ENCODE results near the gene FMO5. TPM values are rescaled to one million over a fixed set of nuclear protein-coding genes. Genes with fewer than 3 reads are reported as not detected.
"Not testable (repeated sequence)": the region's sequence is repeated elsewhere in the genome, so short reads cannot be mapped to it uniquely, and the experiment has no call there.

Gene FMO5
- total RNA-seq, 1 experiment from 2014 or later, result 2.1 TPM

DNA sequence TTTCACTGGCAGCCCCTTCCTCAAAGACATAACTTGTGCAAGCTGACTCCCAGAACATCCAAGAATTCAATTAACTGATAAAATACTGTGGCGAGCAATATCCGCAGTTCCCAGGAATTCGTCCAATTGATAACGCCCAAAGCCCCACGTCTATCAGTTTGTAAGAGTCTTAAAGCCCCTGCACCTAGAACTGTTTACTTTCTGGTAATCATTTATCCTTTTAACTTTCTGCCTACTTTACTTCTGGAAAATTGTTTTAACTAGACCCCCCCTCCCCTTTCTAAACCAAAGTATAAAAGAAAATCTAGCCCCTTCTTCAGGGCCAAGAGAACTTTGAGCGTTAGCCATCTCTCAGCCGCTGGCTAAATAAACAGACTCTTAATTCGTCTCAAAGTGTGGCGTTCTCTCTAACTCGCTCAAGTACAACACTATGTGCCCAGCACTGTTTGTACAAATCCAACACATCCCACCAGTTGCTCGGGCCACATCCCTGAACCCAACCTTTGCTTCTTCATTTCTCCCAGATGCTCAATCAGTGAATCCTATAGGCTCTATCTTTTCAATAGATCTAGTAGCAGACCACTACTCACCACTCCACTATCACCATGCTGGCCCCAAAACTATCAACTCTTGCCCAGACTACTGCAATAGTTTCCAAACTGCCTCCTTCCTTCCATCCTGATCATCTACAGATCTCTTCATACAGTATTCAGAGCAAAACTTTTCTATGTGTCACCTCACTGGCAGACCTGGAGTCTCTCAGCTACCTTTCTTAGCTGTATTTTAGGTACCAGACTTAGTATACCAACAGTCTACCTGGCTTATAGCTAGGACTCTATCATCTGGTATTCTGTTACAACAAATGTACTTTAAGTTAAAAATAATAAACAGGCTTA lies 14.0 kb upstream of the FMO5 start:
- DNase-seq (ENCODE audit: low read depth), result no peak

DNA sequence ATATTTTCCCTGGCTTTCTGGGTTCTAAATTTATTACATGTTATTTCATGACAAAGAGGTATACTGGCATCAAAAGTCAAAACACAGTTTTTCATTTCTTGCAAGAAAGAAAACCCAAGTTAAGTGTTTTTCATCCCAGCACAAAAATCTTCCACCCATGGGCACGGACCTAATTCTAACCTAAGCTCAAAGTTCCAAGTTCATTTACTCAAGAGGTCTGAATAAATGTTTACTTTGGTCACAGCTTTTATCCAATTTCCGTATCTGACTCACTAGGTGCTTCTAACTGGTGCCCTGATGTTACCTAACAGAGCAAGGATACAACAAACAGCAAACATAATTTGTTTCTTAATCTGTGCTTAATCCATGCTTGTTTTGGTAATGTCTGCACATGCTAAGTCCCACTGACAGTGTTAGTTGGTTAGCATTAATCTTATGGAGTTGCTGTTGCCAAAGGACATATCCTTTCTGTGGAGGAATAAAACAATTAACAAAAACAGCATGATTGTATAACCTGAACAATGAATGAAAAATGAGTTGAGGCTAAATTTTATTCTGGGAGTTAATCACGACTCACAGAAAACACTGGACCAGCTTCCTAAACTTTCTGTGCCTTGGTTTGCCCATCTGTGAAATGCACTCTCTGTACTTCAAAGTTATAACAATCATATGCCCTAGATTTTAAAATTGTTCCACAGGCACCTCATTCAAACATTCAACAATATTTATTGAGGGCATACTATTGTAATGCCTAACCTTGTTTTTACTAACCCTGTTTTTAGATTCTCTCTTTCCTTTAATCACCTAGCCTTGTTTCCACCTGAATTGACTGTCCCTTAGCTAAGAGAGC lies 13.1 kb upstream of the FMO5 start:
- DNase-seq (ENCODE audit: low read depth), result no peak

DNA sequence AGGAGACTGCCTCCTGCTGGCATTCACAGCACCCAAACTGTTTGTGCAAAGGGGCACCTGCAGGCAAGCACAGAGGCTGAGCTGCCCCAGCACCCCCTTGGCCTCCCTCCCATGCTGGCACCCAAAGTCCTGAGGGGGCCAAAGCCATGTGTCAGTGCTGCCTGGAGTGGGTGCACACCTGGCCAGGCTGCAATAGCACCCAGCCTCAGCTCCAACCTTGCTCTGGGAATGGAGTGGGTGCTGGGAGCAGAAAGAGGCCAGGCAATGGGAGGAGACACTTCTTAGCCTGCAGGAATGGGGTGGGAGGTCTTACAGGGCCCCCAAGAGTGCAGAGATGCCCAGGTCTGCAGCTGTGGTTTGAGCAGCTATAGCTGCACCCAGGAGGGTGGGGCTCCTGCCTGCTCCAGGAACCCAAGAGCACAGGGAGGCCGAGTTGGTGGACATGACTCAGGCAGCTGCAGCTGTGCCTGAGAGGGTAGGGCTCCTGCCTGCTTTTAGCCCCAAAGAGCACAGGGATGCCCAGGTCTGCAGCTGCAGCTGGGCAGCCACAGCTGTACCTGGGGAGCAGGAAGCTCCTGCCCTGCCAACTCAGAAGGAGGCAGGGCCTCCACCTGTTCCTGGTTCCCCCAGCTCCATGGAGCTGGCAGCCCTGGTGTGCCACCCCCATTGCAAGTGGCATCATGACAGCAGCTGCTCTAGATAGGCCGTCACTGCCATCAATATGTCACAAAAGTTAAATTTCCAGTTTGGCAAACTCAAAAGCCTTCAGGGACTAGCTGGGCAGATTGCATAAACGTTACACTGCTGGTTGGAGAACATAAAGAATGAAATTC lies 12.0 kb upstream of the FMO5 start:
- peak; percentile 28 for DNase-seq (ENCODE audit: low read depth)

DNA sequence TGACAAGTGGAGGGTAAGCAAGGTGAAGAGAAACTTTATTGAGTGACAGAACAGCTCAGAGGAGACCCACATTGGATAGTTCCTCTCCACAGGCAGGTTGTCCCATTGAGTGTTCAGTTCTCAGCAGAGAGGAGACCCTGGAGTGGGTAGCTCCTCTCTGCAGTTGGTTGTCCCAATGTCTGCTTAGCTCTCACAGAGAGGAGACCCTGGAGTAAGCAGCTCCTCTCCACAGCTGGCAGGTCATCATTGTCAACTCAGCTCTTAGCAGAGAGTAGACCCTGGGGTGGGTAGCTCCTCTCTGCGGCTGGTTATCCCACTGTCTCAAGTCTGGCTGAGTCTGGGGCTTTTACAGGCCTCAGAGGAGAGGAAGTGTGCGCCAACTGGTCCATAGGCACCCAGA lies 11.3 kb upstream of the FMO5 start:
- no peak for DNase-seq (ENCODE audit: low read depth)

DNA sequence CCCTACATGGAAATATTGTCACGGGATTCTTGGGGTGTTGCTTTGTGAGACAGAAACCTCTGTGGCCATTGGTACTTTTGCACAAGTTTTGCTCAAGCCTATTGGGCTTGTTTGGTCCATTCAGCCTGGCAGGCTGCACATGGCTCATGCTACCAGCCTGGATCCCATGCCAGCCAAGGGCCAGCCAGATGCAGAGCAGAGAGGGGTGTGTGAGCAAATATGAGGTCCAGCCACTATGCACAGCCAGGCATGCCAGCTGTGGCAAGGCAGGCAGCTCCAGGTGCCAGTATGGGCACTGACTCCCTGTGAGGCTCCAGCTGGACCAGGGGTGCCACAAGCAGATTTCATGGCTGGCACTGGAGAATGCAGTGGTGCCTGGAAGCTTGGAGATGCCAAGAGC lies 10.7 kb upstream of the FMO5 start:
- no peak for DNase-seq (ENCODE audit: low read depth)

DNA sequence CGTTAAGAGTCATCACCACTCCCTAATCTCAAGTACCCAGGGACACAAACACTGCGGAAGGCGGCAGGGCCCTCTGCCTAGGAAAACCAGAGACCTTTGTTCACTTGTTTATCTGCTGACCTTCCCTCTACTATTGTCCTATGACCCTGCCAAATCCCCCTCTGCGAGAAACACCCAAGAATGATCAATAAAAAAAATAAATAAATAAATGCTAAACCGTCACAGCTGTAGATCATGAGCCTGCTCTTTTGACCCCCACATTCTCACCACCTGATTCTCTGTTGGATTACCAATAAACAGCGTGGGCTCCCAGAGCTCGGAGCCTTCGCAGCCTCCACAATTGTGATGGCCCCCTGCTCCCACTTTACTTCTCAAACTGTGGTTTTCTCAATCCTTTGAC lies 8.8 kb upstream of the FMO5 start:
- DNase-seq (ENCODE audit: low read depth), result not testable (repeated sequence)

DNA sequence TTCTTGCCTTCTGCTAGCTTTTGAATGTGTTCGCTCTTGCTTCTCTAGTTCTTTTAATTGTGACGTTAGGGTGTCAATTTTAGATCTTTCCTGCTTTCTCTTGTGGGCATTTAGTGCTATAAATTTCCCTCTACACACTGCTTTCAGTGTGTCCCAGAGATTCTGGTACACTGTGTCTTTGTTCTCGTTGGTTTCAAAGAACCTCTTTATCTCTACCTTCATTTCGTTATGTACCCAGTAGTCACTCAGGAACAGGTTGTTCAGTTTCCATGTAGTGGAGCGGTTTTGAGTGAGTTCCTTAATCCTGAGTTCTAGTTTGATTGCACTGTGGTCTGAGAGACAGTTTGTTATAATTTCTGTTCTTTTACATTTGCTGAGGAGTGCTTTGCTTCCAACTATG lies 5.9 kb upstream of the FMO5 start:
- DNase-seq (ENCODE audit: low read depth), result not testable (repeated sequence)

DNA sequence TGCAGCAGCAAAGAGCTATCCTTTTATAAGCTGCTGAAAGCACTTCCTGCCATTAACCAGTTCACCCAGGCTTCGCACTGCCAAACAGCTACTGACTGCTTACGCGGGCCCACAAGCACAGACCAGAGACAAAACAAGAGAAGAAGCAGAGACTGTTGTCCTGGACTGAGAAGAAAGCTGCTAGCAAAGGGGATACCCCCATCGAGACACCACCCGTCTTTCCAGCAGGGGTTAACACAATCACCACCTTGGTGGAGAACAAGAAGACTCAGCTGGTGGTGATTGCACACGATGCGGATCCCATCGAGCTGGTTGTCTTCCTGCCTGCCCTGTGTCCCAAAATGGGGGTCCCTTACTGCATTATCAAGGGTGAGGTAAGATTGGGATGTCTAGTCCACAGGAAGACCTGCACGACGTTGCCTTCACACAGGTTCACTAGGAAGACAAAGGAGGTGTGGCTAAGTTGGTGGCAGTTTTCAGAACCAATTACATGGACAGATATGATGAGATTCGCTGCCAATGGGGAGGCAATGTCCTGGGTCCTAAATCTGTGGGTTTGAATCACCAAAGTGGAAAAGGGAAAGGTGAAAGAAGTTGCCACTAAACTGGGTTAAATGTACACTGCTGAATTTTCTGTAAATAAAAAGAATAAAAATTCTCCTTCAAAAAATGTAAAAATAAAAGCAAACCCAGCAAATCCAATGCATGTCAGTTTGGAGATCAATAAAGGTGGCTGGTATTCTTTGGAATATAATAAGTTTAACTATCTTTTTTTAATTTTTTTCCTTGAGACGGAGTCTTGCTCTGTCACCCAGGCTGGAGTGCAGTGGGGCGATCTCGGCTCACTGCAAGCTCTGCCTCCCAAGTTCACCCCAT lies 1.2 kb downstream of the FMO5 start:
- DNase-seq (ENCODE audit: low read depth), result no peak

DNA sequence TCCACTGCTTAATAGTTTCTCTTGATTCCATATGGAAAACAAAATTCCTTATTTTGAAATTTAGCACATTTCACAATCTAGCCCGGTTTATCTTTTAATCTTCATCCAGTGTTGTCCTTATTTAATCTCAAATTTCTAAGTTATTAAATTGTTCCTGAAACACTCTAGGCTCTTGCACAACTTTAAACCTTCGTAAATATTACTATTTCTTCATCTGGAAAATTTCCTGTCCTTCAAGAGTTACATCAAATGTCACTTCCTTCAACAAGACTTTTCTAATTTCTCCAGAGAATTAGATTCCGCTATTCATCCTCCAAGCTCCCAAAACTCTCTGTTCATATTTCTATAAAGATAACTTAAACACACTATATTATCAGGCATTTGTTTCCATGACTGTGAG lies 6.5 kb downstream of the FMO5 start:
- DNase-seq (ENCODE audit: low read depth), result no peak

DNA sequence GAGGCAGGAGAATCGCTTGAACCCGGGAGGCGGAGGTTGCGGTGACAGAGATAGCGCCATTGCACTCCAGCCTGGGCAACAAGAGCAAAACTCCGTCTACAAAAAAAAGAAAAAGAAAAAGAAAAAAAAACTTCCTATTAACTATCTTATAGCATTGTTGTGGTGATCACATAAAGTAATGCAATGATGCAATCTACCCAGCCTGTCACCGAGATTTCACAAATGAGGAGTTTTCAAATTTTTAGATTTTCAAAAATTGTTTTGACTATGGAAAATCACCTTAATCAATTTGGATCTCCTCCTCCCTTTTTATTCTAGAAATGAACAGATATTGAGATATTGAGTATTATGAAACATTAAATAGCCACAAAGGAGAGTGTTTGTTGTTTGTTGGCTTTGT lies 8.0 kb downstream of the FMO5 start:
- no peak for DNase-seq (ENCODE audit: low read depth)

DNA sequence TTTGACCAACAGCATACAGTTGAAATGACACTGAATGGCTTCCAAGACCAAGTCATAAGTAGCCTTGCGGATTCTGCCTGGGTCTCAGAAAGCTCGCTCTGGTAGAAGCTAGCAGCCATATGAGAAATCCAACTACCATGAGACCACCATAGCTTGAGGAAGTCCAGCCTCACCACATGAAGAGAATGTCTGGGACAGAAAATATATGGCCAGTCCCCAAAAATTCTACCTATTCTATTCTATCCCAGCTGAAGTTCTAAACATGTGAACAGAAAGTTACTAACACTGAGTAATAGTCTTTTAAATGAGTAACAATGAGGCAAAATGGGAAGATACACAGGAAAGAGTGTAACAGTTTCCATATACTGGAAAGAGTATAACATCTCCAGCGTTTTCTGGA lies 9.0 kb downstream of the FMO5 start:
- no peak for DNase-seq (ENCODE audit: low read depth)

DNA sequence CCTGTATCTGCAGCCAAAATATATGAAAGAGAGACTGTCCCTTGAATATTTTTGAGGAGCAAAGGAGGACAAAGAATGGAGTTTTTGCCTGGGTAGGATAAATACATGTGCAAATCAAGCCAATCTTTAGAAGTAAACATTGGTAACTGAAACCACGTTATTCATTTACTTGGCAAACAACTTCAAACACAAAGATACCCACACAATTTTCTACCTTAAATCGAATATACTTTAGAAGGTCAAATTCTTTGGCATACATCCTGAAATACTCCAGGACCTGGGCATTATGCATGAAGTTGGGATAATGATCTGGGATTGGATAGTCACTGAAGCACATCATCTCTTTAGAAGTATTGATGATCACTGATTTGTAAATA lies 9.6 kb downstream of the FMO5 start:
- no peak for DNase-seq (ENCODE audit: low read depth)

DNA sequence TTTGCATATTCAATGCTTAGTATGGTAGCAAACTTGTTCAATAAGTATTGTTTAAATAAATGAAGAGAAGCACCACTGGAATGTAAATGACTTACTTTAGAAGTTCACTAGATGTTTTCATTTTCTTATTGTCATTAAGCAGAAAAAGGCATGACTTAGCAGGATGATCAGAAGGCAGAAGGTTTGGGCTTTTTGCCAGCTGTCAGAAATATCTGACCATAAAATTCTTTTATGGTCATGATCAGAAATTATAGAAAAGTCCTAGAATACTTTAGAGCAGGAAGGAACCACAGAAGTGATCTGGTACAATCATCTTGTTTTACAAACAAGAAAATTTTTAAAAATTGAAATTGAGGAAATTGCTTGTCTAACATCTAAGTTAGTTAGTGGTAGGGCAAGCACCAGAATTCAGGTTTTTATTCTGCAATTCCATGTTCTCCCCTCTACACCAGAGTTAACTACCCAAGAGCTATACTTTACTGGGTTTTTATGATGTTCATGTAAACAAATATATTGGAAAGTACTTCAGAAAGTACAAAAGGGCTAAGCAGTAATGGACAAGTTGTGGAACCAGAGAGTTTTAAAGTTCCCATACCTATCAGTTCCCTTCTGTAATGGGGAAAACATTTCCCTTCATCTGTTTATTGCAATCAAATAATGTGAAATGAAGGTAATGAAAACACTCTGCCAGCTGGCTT lies 10.1 kb downstream of the FMO5 start:
- no peak for DNase-seq (ENCODE audit: low read depth)

DNA sequence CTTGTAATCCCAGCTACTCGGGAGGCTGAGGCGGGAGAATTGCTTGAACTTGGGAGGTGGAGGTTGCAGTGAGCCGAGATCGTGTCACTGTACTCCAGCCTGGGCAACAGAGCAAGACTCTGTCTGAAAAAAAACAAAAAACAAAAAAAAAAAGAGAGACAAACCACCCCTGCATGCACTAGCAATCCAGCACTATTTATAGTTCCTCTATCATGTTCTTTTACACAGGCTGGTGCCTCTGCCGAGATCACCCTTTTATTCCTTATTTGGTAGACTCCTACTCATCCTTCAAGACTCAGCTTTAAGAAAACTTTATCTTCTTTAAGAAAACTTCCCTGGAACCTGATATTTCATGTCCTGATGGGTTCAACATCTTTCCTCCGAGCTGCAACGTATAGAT lies 10.8 kb downstream of the FMO5 start:
- no peak for DNase-seq (ENCODE audit: low read depth)

DNA sequence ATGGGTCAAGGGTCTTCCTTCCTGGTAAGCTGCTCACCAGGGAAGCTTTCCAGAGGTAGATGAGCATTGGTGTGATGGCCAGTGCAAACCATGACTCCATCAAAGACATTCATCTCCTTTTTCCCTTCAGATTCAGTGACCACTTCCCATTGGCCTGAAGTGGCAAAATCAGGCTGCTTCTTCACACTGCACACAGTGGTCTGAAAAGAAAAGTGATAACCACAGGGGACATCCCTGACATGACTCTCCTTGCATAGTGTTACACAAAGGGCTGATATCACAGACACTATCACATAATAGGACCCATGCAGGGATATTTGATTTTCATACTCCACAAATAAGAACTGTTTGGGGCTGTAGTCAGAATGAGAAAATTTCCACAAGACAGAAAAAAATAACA lies 11.9 kb downstream of the FMO5 start:
- DNase-seq (ENCODE audit: low read depth), result no peak

DNA sequence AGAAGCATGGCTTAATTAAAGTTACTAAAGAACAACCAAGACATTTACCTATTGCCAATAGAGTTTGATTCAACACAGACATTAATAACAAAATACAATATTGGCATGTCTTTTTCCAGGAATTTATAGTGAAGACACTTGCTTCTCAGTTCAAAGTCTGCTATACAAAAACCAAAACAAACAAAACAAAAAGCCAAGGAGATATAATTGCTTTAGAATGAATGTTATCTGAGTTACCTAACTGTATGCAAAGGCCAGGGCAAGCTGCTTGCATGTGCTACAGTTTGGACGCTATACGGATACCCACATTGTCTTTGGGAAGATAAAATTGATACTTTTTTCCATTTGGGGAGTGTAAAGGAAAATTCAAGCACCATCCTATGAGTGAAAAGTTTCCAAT lies 13.6 kb downstream of the FMO5 start:
- no peak for DNase-seq (ENCODE audit: low read depth)

DNA sequence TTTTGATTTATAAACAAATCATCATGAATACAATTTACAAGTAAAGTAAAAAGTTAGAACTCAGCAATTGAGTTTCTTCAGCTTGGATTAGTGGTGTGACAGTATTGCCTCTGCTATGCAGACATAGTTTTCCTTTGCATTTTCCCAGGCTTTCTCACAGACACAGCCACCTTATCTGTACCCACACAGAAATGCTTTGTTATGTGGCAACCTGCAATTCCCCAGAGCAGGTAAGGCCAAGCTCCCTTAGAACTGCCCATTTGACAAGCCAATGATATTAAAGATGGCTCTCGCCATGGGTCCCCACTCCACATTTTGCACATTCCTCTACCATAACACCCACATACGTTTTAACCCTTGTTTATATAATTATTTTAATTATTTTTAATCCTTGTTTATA lies 14.2 kb downstream of the FMO5 start:
- DNase-seq (ENCODE audit: low read depth), result no peak

DNA sequence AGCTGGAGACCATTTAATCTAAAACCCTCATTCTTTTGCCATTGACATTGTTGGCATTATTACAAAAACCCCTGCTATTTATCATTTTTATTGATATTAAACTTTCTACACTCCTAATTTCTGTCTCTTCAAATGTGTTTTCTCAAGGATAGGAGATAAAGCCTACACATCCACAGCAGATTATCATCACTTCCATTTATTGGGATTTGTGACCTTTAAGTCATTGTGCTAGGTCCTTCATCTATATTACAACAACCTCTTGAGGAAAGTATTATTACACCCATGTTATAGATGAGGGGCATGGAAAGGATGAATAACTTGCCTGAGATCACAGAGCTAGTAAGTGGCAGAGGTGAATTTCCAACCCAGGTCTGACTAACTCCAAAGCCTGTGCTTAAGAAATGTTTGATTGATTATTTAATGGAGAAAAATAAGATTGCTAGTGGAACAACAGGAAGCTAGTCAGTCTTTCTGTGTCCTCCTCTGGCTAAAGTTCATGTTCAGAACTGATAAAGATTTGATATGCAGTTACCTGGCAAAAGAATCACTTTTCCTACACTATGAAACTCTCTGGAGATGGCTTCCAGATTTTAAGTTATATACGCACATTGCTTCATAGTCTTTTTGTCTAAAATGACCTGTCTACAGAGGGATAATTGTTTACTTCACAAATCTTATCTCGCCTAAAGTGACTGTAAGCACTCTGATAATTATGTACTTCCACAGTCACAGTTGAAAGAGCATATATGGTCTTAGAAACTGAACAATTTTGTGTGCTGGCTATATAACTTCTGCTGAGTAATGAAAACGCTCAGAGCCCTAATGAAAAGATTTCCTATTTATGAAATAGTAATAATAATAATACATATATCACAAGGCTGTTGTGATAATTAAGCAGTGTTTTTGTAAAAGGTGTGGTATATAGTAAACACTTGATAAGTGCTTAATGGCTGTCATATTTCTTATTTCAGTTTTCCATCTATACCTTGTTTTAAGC lies 15.0 kb downstream of the FMO5 start:
- no peak for DNase-seq (ENCODE audit: low read depth)

DNA sequence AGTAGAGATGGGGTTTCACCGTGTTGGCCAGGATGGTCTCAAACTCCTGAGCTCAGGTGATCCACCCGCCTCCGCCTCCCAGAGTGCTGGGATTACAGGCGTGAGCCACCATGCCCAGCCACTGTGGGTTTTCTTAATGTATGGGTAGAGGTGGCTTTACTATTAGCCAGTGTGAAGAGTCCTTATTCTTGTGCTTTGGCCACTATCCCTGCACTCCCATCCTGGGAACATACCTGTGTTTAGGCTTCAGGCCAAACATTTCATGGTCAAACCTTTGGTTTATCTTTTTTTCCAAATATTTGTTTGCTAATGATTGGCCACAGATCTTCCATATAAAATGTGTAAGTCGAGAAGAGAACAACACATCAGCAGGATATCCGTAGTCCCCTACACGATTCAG lies 16.5 kb downstream of the FMO5 start:
- no peak for DNase-seq (ENCODE audit: low read depth)

Data from LHCN-M2 (cell line).